Measurements from ENCODE around the gene FGD2. TPM values are rescaled to one million over a fixed set of nuclear protein-coding genes. Genes with fewer than 3 reads are reported as not detected.

Gene FGD2
- total and polyA plus RNA-seq, 12 donors: 1.0 to 22.1 (median 2.5) TPM

GRCh38 chr6:37027811-37028469 is 22.5 kb downstream of the FGD2 start:
- DNase-seq (no peak), ATAC-seq (no peak)
- Histone ChIP-seq H3K27ac (no peak overlapping the region), H3K4me3 (no peak overlapping the region), H3K27me3 (no peaks in the 10 kb centered on the region), H3K36me3 (peaks cover 0 to 60% (median 0%) of the 10 kb centered on the region in 9 donors), H3K9me3 (peaks cover 0 to 9% (median 4%) of the 10 kb centered on the region in 11 donors), H3K4me1 (peaks cover 0 to 13% (median 0%) of the 10 kb centered on the region in 9 donors)
- 94% methylated on average over 17 of the region's 17 CpGs for WGBS, 2 donors
- intact Hi-C loops (cut with DNase I): loop anchor here in 6 of 10 donors (2.0 to 10.0 kb wide), 6 partner anchors 144 to 187 kb away; partner anchors contain the start of gene PIM1 (in 2 of the 6)
- no peak for TF ChIP-seq CTCF (IDR thresholded peaks at IDR 0.05)

GRCh38 chr6:37029249-37029971 is 24.0 kb downstream of the FGD2 start:
- peak overlapping the region in 2 of 10 donors; percentile 26 to 85 for H3K27ac ChIP-seq

GRCh38 chr6:37030599-37030998 is 25.1 kb downstream of the FGD2 start:
- peaks cover 0 to 22% (median 0%) of the 10 kb centered on the region in 9 donors for H3K4me1 ChIP-seq
- 95% methylated on average over 2 of the region's 2 CpGs for WGBS, 2 donors
- DNase-seq (no peak), ATAC-seq (no peak)
- peak overlapping the region in 1 of 10 donors; percentile 85 for H3K27ac ChIP-seq
- no peaks in the 10 kb centered on the region for H3K27me3 ChIP-seq
- intact Hi-C loops (cut with DNase I): loop anchor here in 1 of 10 donors (5.0 kb wide), 1 partner anchor 177 kb away; no protein-coding TSS in a partner anchor
- no peak for TF ChIP-seq CTCF (IDR thresholded peaks at IDR 0.05)
- peaks cover 0 to 9% (median 4%) of the 10 kb centered on the region in 11 donors for H3K9me3 ChIP-seq
- peaks cover 0 to 41% (median 0%) of the 10 kb centered on the region in 9 donors for H3K36me3 ChIP-seq
- H3K4me3 ChIP-seq: no peak overlapping the region

More at GRCh38 chr6:37029249-37029971, 24.0 kb downstream of the FGD2 start:
- Histone ChIP-seq H3K4me3 (no peak overlapping the region), H3K36me3 (peaks cover 0 to 50% (median 0%) of the 10 kb centered on the region in 9 donors), H3K27me3 (no peaks in the 10 kb centered on the region), H3K4me1 (peaks cover 0 to 22% (median 0%) of the 10 kb centered on the region in 9 donors), H3K9me3 (peaks cover 0 to 9% (median 4%) of the 10 kb centered on the region in 11 donors)
- ATAC-seq (peak; percentile 85 to 96 (median 92)), DNase-seq (peak; percentile 62 to 64)
- WGBS, 2 donors: 64 to 67% methylated on average over 4 of the region's 4 CpGs
- TF ChIP-seq CTCF (IDR thresholded peaks at IDR 0.05): peak; percentile 70 to 93 (median 83)
- intact Hi-C loops (cut with DNase I): loop anchor here in 6 of 10 donors (1.0 to 10.0 kb wide), 7 partner anchors 142 to 185 kb away; partner anchors contain the start of gene PIM1 (in 2 of the 6)

GRCh38 chr6:37032239-37032638 is 26.8 kb downstream of the FGD2 start:
- TF ChIP-seq CTCF (IDR thresholded peaks at IDR 0.05): no peak

More at GRCh38 chr6:37032239-37032638, 26.8 kb downstream of the FGD2 start:
- DNase-seq (no peak), ATAC-seq (no peak)
- peak overlapping the region in 1 of 10 donors; percentile 32 for H3K27ac ChIP-seq
- H3K9me3 ChIP-seq: peaks cover 0 to 9% (median 4%) of the 10 kb centered on the region in 11 donors
- intact Hi-C loops (cut with DNase I): loop anchor here in 1 of 10 donors (5.0 kb wide), 1 partner anchor 175 kb away; no protein-coding TSS in a partner anchor
- H3K27me3 ChIP-seq: no peaks in the 10 kb centered on the region
- H3K4me1 ChIP-seq: peaks cover 0 to 22% (median 0%) of the 10 kb centered on the region in 9 donors
- peaks cover 0 to 28% (median 0%) of the 10 kb centered on the region in 9 donors for H3K36me3 ChIP-seq
- WGBS, 2 donors: 82 to 84% methylated on average over 7 of the region's 7 CpGs
- H3K4me3 ChIP-seq: no peak overlapping the region
